IMR-90 (cell line): ENCODE results near the gene ENOX1. TPM values are rescaled to one million over a fixed set of nuclear protein-coding genes. Genes with fewer than 3 reads are reported as not detected.

Experiments used
- ATAC-seq: fragments of 200-7000 bp; cut with Tn5 transposase; 2 replicates; pipeline ENCODE4 v1.9.1; 2020; ENCODE audit warnings: low read depth, mild to moderate bottlenecking, moderate library complexity
- BruUV-seq: library from RNA; stranded (reverse); fragments of 400-500 nt; replicated peaks from 2 replicates; lab custom pipeline; 2021; lab: Mats Ljungman, UMichigan
- CTCF ChIA-PET: fragments of 300-600 bp; formaldehyde crosslinking; extraction: SDS; loops from one replicate; lab custom pipeline; 2021; ENCODE audit warnings: antibody characterized with exemption; lab: Yijun Ruan, JAX
- POLR2A ChIA-PET: fragments of 300-600 bp; sonication (Branson Sonifier 250); formaldehyde crosslinking; loops from one replicate; lab custom pipeline; 2022; ENCODE audit warnings: antibody characterized with exemption; ENCODE audit not compliant: unreplicated experiment; lab: Charles Lee
- DNase-seq: peaks from one replicate; pipeline ENCODE4 v3.0.0; 2013
- H2AFZ ChIP-seq: replicated peaks from 2 replicates; pipeline ENCODE3; 2013; ENCODE audit warnings: low read length, mild to moderate bottlenecking; ENCODE audit not compliant: poor library complexity
- H2AK5ac ChIP-seq: 2 replicates; pipeline ENCODE4 v1.6.1; 2013; ENCODE audit warnings: low read depth, low read length, inconsistent platforms
- H2AK9ac ChIP-seq: replicated peaks from 2 replicates; pipeline ENCODE3; 2013; ENCODE audit warnings: mild to moderate bottlenecking, low read depth, low read length, moderate library complexity; ENCODE audit not compliant: poor library complexity
- H2BK120ac ChIP-seq: 2 replicates; pipeline ENCODE4 v1.6.1; 2013; ENCODE audit warnings: low read depth, low read length, inconsistent platforms
- H2BK15ac ChIP-seq: 3 replicates; pipeline ENCODE4 v1.6.1; 2013; ENCODE audit warnings: low read depth, low read length, inconsistent platforms
- H2BK20ac ChIP-seq: 2 replicates; pipeline ENCODE4 v1.6.1; 2013; ENCODE audit warnings: low read depth, mild to moderate bottlenecking, inconsistent platforms, low read length, moderate library complexity
- H2BK5ac ChIP-seq: 2 replicates; pipeline ENCODE4 v1.6.1; 2013; ENCODE audit warnings: mild to moderate bottlenecking, low read depth, low read length, inconsistent platforms; ENCODE audit not compliant: poor library complexity, severe bottlenecking
- H3K14ac ChIP-seq: replicated peaks from 2 replicates; pipeline ENCODE4 v1.6.1; 2013; ENCODE audit warnings: low read depth, low read length, inconsistent platforms
- H3K18ac ChIP-seq: 2 replicates; pipeline ENCODE4 v1.6.1; 2013; ENCODE audit warnings: low read depth, low read length, control low read depth
- H3K23ac ChIP-seq: 2 replicates; pipeline ENCODE4 v1.6.1; 2013; ENCODE audit warnings: low read depth, low read length, inconsistent platforms
- H3K27ac ChIP-seq: 2 replicates; pipeline ENCODE4 v1.5.1; 2013; ENCODE audit warnings: mild to moderate bottlenecking, control low read depth, low read length; ENCODE audit not compliant: insufficient read depth
- H3K27me3 ChIP-seq: 2 replicates; pipeline ENCODE4 v1.6.1; 2013; ENCODE audit warnings: low read length; ENCODE audit not compliant: control insufficient read depth, insufficient read depth
- H3K36me3 ChIP-seq: 2 replicates; pipeline ENCODE4 v1.6.1; 2013; ENCODE audit warnings: low read length, mixed read lengths; ENCODE audit not compliant: control insufficient read depth, insufficient read depth
- H3K4ac ChIP-seq: 2 replicates; pipeline ENCODE4 v1.6.1; 2013; ENCODE audit warnings: low read depth, low read length, inconsistent platforms
- H3K4me1 ChIP-seq: 2 replicates; pipeline ENCODE4 v1.6.1; 2013; ENCODE audit warnings: low read length, mixed read lengths; ENCODE audit not compliant: control insufficient read depth, insufficient read depth
- H3K4me2 ChIP-seq: 2 replicates; pipeline ENCODE4 v1.6.1; 2013; ENCODE audit warnings: low read depth, mild to moderate bottlenecking, control low read depth, low read length, moderate library complexity
- H3K4me3 ChIP-seq: 2 replicates; pipeline ENCODE4 v1.5.1; 2013; ENCODE audit warnings: low read depth, mild to moderate bottlenecking, control low read depth, low read length, moderate library complexity; ENCODE audit not compliant: insufficient read depth
- H3K56ac ChIP-seq: 2 replicates; pipeline ENCODE4 v1.6.1; 2013; ENCODE audit warnings: low read length, inconsistent platforms; ENCODE audit not compliant: insufficient read depth; ENCODE audit errors: extremely low read depth
- H3K79me1 ChIP-seq, 2 experiments: 2 replicates each; pipeline ENCODE4 v1.6.1; 2013; ENCODE audit warnings: low read length in 2 of 2, inconsistent platforms in 1 of 2, low read depth in 1 of 2
- H3K9ac ChIP-seq: 2 replicates; pipeline ENCODE4 v1.6.1; 2013; ENCODE audit warnings: low read depth, low read length, control low read depth
- H3K9me1 ChIP-seq: 2 replicates; pipeline ENCODE4 v1.6.1; 2013; ENCODE audit warnings: low read length, inconsistent platforms; ENCODE audit not compliant: insufficient read depth
- H3K9me3 ChIP-seq: 2 replicates; pipeline ENCODE4 v1.6.1; 2013; ENCODE audit warnings: low read length; ENCODE audit not compliant: control insufficient read depth, insufficient read depth
- H4K20me1 ChIP-seq: 2 replicates; pipeline ENCODE4 v1.6.1; 2013; ENCODE audit warnings: low read length, inconsistent platforms; ENCODE audit not compliant: insufficient read depth
- H4K5ac ChIP-seq: 2 replicates; pipeline ENCODE4 v1.6.1; 2013; ENCODE audit warnings: mild to moderate bottlenecking, low read depth, low read length, control low read depth
- H4K8ac ChIP-seq, 2 experiments: 2 replicates each; pipeline ENCODE4 v1.6.1; 2013; ENCODE audit warnings: low read depth in 2 of 2, low read length in 2 of 2, control low read depth in 1 of 2, inconsistent platforms in 1 of 2
- H4K91ac ChIP-seq: 2 replicates; pipeline ENCODE4 v1.6.1; 2013; ENCODE audit warnings: low read depth, low read length, inconsistent platforms; ENCODE audit not compliant: insufficient read depth
- BHLHE40 ChIP-seq: fragments of 150-350 bp; IDR thresholded peaks from 2 replicates; pipeline ENCODE4 v1.6.1; 2016; ENCODE audit warnings: mild to moderate bottlenecking, low read depth, low read length
- CEBPB ChIP-seq: IDR thresholded peaks from 2 replicates; pipeline ENCODE4 v1.6.1; 2012; ENCODE audit warnings: low read depth, low read length, improper control_type of control experiment
- CHD1 ChIP-seq: IDR thresholded peaks from 2 replicates; pipeline ENCODE4 v1.6.1; 2012; ENCODE audit warnings: low read depth, low read length, improper control_type of control experiment
- CTCF ChIP-seq: conservative IDR thresholded peaks from 2 replicates; pipeline ENCODE4 v1.5.1; 2012; ENCODE audit warnings: mild to moderate bottlenecking, low read depth, low read length, improper control_type of control experiment
- ELK1 ChIP-seq: fragments of 150-350 bp; IDR thresholded peaks from 2 replicates; pipeline ENCODE4 v1.6.1; 2016; ENCODE audit warnings: low read depth, mild to moderate bottlenecking, low read length, moderate library complexity, borderline replicate concordance
- FOS ChIP-seq: fragments of 150-350 bp; IDR thresholded peaks from 2 replicates; pipeline ENCODE4 v1.6.1; 2016; ENCODE audit warnings: low read depth, low read length
- MAFK ChIP-seq: IDR thresholded peaks from 2 replicates; pipeline ENCODE4 v1.6.1; 2012; ENCODE audit warnings: low read depth, low read length, improper control_type of control experiment
- MAZ ChIP-seq: IDR thresholded peaks from 2 replicates; pipeline ENCODE4 v1.6.1; 2012; ENCODE audit warnings: low read depth, mild to moderate bottlenecking, low read length, improper control_type of control experiment, moderate library complexity, borderline replicate concordance
- MXI1 ChIP-seq: IDR thresholded peaks from 2 replicates; pipeline ENCODE4 v1.6.1; 2012; ENCODE audit warnings: low read depth, mild to moderate bottlenecking, low read length, moderate library complexity, borderline replicate concordance
- NFE2L2 ChIP-seq: fragments of 150-350 bp; IDR thresholded peaks from 2 replicates; pipeline ENCODE4 v1.6.1; 2016; ENCODE audit warnings: low read depth, mild to moderate bottlenecking, low read length
- POLR2A ChIP-seq: IDR thresholded peaks from 2 replicates; pipeline ENCODE4 v1.6.1; 2012; ENCODE audit warnings: mild to moderate bottlenecking, low read depth, low read length
- RAD21 ChIP-seq: IDR thresholded peaks from 2 replicates; pipeline ENCODE4 v1.6.1; 2012; ENCODE audit warnings: low read length, improper control_type of control experiment
- RCOR1 ChIP-seq: IDR thresholded peaks from 2 replicates; pipeline ENCODE4 v1.6.1; 2012; ENCODE audit warnings: mild to moderate bottlenecking, low read length, improper control_type of control experiment; ENCODE audit not compliant: insufficient replicate concordance
- RFX5 ChIP-seq: IDR thresholded peaks from 2 replicates; pipeline ENCODE4 v1.8.0; 2012; ENCODE audit warnings: low read depth, mild to moderate bottlenecking, low read length, moderate library complexity
- SMC3 ChIP-seq: fragments of 150-350 bp; IDR thresholded peaks from 2 replicates; pipeline ENCODE4 v1.6.1; 2016; ENCODE audit warnings: low read depth, mild to moderate bottlenecking, antibody characterized with exemption, low read length, moderate library complexity
- USF2 ChIP-seq: fragments of 150-350 bp; IDR thresholded peaks from 2 replicates; pipeline ENCODE4 v1.6.1; 2017; ENCODE audit warnings: mild to moderate bottlenecking, antibody characterized with exemption, low read length, low read depth
- WGBS, 2 experiments: methylation state at CpG; one replicate each; pipeline versions ENCODE4 v1.1.5 to v1.1.7; 2013; ENCODE audit warnings: missing lambda C conversion rate in 2 of 2; ENCODE audit not compliant: insufficient read length in 1 of 2; ENCODE audit errors: extremely low coverage in 2 of 2; 5-methylcytosine and 5-hydroxymethylcytosine counted together
- dilution Hi-C: fragments of 300-500 bp; cut with HindIII; formaldehyde crosslinking; loops from one replicate; pipeline ENCODE4 v1.14.3; 2018; ENCODE audit warnings: low sequenced_read_pairs; ENCODE audit not compliant: unreplicated experiment
- in situ Hi-C: fragments of 300-500 bp; cut with MboI; formaldehyde crosslinking; loops from 3 replicates; pipeline ENCODE4 v1.14.3; 2019; ENCODE audit warnings: low sequenced_read_pairs, inconsistent platforms, mixed read lengths
- intact Hi-C: fragments of 100-400 bp; cut with micrococcal nuclease; formaldehyde crosslinking; loops from 2 replicates; pipeline ENCODE4 v1.10.0; 2022
- polyA plus RNA-seq, 3 experiments: library from polyadenylated mRNA; depleted of rRNA; stranded (reverse); fragments of >200 nt; gene quantifications; 2 replicates each; pipeline ENCODE4 v1.2.3, GENCODE V29; 2012; ENCODE audit warnings: low replicate concordance in 1 of 3
- total RNA-seq: library from RNA; depleted of rRNA; stranded (reverse); fragments of >200 nt; gene quantifications from 2 replicates; pipeline ENCODE4 v1.2.3, GENCODE V29; 2012

Gene ENOX1
- total and polyA plus RNA-seq, 2 of the 4 experiments (the other 2 are of a cell fraction) = 0.99 to 1.3 TPM

DNA sequence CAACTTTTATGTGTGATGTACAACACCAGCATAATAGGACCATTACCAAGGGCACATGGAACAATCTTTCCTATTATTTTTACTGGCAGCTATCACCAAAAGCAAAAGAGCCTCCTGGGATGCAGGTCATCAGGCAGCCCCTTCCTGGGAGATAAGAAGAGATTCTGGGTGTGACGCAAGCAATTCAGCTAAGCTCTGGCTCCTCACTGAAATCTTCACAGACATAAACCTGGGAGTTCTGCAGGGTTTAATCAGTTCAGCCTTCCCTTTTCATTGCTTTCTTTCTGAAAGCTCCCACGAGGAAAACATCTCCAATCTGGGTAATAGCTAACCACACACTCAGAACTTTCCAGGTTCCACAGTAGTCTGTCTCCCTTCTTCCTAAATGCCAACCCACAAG, 341.1 kb downstream of the ENOX1 start:
- H2BK5ac ChIP-seq = no peak overlapping the region
- H3K23ac ChIP-seq = no peak overlapping the region
- no peak overlapping the region for H3K9ac ChIP-seq
- no peak overlapping the region for H3K56ac ChIP-seq
- H4K8ac ChIP-seq = no peak overlapping the region
- ChIA-PET CTCF (no interaction called here), POLR2A (interaction anchor here (0.7 kb wide), 1 partner anchor 1212 kb away, joined by 4 read pairs; no protein-coding TSS in a partner anchor)
- H3K27ac ChIP-seq = no peak overlapping the region
- BruUV-seq = no TSS peak
- no peaks in the 10 kb centered on the region for H3K9me3 ChIP-seq
- H3K4me2 ChIP-seq = no peak overlapping the region
- no peak overlapping the region for H4K91ac ChIP-seq
- dilution Hi-C loops = no loop called here
- no peak overlapping the region for H2BK15ac ChIP-seq
- no peak overlapping the region for H2AK9ac ChIP-seq
- in situ Hi-C loops = no loop called here
- peaks cover 2% of the 10 kb centered on the region for H3K27me3 ChIP-seq
- H3K18ac ChIP-seq = no peak overlapping the region
- whole genome bisulfite sequencing, 2 experiments = 67% methylated on average over 1 of the region's 2 CpGs; no CpG with 5 or more reads in 1 of the 2 experiments
- intact Hi-C loops = no loop called here
- no peaks in the 10 kb centered on the region for H4K20me1 ChIP-seq
- H2AFZ ChIP-seq = no peak overlapping the region
- H2BK120ac ChIP-seq = no peak overlapping the region
- no peak overlapping the region for H4K5ac ChIP-seq
- DNase-seq (no peak), ATAC-seq (no peak)
- no peak overlapping the region for H3K4me3 ChIP-seq
- no peak overlapping the region for H2BK20ac ChIP-seq
- no peaks in the 10 kb centered on the region for H3K9me1 ChIP-seq
- no peak overlapping the region for H2AK5ac ChIP-seq
- no peak overlapping the region for H3K4ac ChIP-seq
- H3K79me1 ChIP-seq = no peaks in the 10 kb centered on the region
- no peaks in the 10 kb centered on the region for H3K4me1 ChIP-seq
- TF ChIP-seq CEBPB = no peak
- no peak for TF ChIP-seq SMC3
- TF ChIP-seq RFX5 = no peak
- no peak for TF ChIP-seq USF2
- no peak for TF ChIP-seq CTCF
- TF ChIP-seq FOS = no peak
- TF ChIP-seq CHD1 = no peak
- no peak for TF ChIP-seq NFE2L2
- no peak for TF ChIP-seq MXI1
- TF ChIP-seq ELK1 = no peak
- TF ChIP-seq RAD21 = no peak
- TF ChIP-seq MAFK = no peak
- TF ChIP-seq RCOR1 = no peak
- TF ChIP-seq MAZ = no peak
- TF ChIP-seq POLR2A = no peak
- TF ChIP-seq BHLHE40 = no peak
- H3K14ac ChIP-seq = no peak overlapping the region
- no peaks in the 10 kb centered on the region for H3K36me3 ChIP-seq
